GM19438 (cell line): ENCODE measurements around the gene YIPF7.

Experiments
- ATAC-seq: cut with Tn5 transposase; IDR thresholded peaks from one replicate; pipeline ENCODE4 v1.9.1; 2021; ENCODE audit warnings: low read depth; ENCODE audit not compliant: unreplicated experiment

The YIPF7 gene

DNA sequence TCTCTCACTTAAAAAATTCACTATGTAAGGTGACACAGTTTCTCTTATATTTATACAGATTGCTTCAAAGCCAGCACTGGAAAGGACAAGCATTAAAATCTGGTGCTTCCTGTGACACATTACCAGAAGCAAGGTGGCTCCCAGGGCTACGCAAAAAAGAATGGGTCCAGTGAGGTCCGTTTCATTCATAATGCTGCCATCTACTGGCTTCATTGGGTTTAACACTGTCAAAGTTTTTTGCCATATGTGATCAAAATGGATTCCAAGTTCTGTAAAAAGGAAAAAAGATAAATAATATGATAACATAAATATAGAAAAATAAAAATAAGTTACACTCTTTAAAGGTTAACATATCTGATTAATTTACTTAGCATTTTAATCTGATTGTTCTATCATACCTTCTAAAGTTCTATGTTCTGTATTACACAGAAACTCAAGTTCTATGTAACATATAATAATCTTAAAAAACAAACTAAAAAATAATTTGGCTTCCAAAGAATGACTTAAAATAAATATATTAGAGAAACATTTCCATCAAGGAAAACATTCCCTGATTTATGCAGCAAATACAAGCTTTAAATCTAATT lies 22.1 kb downstream of the YIPF7 start:
- peak; percentile 94 for ATAC-seq

DNA sequence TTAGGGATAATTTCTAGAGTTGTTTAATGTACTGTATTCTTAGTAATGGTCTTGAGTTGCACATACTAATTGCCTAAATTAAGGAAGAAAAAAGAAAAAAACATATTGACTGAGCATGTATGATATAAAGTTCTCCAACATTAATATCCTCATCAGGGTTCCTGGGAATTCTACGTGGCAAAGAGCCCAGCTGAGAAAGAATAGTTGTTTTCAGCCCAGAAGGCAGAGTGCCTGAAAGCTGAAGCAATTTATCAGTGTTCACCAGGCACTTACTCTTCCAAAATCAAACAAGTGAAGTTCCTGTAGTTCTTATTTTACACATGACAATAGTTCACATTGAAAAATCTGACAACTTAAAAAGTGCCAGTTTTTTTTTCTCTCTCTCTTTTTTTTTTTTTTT lies 27.7 kb downstream of the YIPF7 start:
- ATAC-seq: no peak

GRCh38 chr4:44616621-44617020 lies 34.8 kb downstream of the YIPF7 start:
- no peak for ATAC-seq

- no peak for ATAC-seq
Observed at GRCh38 chr4:44583393-44583792, 68.0 kb downstream of the YIPF7 start.

DNA sequence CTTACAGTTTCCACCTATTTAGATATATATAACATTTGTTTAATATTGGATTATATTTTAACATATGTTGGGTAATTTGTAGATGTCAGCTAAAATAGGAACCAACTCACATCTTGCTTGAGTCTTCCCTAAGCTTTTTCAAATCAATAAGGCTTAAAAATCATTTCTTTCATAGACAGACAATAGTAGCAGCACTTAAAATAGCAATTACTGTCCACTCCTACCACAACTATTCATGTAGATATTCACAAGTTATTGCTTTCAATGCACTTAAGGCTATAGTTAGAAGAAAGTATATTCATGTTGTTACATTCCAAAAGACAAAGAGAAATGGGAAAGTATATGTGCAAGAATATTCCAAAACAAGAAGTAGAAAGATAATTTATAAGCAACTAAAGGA lies 71.2 kb downstream of the YIPF7 start:
- no peak for ATAC-seq

DNA sequence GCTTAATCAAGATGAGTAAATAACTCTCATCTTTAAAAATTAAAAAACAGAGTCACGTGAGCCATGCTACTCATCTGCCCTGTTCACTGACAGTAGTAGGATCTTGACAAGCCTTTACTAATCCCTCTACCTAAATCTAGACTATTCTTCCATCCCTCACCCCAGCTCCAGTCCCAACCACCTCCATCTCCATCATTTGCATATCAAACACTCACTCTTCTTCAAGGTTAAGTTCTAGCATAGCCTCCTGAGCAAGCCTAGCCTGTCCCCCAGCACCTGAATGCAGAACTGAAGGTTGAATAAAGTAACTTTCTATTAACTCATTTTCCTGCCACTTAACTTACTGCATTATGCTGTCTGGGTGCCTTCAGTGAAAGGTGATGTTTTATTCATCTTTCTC lies 72.5 kb downstream of the YIPF7 start:
- no peak for ATAC-seq
